ENCODE measurements around the gene KCNN4.
"Not testable (repeated sequence)": the region's sequence is repeated elsewhere in the genome, so short reads cannot be mapped to it uniquely, and the experiment has no call there.

The KCNN4 gene

DNA sequence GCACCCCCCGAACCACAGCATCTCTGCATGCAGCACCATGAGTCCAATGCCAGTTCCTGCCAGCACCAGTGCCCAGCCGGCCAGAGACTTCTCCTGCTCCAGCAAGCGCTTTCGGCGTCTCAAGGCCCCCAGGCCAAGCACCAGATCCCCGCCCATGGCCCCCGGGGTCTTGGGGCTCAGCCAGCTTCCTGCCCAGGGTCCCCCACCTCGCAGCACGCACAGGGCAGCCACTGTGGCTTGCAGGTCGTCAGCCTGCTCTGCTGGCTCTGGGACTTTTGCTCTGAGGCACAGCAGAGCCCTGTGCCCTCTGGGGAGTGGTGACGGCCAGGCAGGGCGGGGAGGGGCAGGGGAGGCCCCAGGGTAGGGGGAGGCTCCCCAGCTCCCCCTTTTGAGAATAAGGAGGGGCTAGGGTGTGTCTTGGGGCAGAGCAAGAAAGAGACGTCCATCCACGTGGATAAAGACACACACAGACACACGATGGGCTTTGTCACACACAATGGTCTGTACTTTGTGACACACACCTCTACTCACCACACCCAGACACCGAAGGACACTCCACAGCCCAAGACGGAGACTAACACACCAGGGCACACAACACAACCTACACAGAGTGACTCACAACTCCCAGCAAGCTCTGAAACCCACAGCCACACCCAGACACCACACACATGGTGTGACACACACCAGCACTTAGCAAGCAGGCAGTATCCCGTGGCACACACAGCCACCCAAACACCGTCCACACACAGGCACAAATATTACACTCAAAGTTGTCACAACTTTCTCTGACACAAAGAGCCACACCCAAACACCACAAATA, at the start of gene KCNN4:
KCNN4 (minus strand) TSS at position 268 of the 820 bp plus-strand sequence; CDS start at position 156, 112 bp downstream.
- ATAC-seq (peak; percentile 75), DNase-seq (peak; percentile 81)

- peak; percentile 87 for DNase-seq
- ATAC-seq: peak; percentile 99
These were observed 46.3 kb upstream of the KCNN4 start, which contains the start of gene ZNF283 for GRCh38 chr19:43826787-43827754. Gene ZNF283, plus strand, starts transcription at chr19:43827321. Its CDS starts 6,184 bp downstream, at chr19:43833505.

DNA sequence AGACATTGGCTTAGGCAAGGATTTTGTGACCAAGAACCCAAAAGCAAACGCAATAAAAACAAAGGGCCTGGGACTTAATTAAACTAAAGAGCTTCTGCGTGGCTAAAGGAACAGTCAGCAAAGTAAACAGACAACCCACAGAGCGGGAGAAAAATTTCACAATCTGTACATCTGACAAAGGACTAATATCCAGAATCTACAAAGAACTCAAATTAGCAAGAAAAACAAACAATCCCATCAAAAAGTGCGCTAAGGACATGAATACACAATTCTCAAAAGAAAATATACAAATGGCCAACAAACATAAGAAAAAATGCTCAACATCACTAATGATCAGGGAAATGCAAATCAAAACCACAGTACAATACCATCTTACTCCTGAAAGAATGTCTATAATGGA, 43.8 kb upstream of the KCNN4 start:
- ATAC-seq, DNase-seq: not testable (repeated sequence)

DNA sequence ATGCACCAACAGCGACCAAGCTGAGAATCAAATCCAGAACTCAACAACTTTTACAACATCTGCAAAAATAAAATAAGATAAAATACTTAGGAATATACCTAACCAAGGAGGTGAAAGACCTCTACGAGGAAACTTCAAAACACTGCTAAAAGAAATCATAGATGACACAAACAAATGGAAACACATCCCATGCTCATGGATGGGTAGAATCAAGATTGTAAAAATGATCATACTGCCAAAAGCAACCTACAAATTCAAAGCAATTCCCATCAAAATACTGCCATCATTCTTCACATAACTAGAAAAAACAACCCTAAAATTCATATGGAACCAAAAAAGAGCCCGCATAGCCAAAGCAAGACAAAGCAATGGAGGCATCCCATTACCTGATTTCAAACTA, 43.1 kb upstream of the KCNN4 start:
- not testable (repeated sequence) for DNase-seq, ATAC-seq

GRCh38 chr19:43820884-43821215, 40.1 kb upstream of the KCNN4 start:
- ATAC-seq: no peak
- DNase-seq: no peak

GRCh38 chr19:43820098-43820883, 39.5 kb upstream of the KCNN4 start:
- ATAC-seq: no peak
- peak; percentile 23 for DNase-seq

DNA sequence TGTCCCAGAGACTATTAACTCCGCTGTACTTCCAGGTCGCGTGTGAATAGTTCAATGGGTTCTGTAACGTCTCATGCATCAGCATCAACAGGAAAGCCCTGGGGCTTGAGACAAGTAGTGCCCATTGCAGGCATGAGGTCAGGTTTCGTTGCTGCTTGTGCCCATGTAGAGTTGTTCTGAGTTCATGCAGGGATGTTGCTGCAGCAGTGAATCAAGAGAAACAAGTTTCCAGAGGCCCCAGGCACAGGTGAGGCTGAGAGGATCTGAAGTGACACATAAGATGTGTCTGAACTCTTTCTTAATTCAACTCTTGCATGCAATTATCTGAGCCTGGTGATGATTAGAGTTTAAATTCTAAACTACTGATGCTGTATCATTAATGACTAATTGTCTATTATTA, 37.7 kb upstream of the KCNN4 start:
- DNase-seq (no peak), ATAC-seq (no peak)

GRCh38 chr19:43817454-43817853, 36.7 kb upstream of the KCNN4 start:
- not testable (repeated sequence) for DNase-seq, ATAC-seq

GRCh38 chr19:43814663-43815352, 34.0 kb upstream of the KCNN4 start:
- ATAC-seq (no peak), DNase-seq (no peak)

GRCh38 chr19:43812688-43813087, 31.9 kb upstream of the KCNN4 start:
- ATAC-seq: no peak
- no peak for DNase-seq

GRCh38 chr19:43812259-43812658, 31.5 kb upstream of the KCNN4 start:
- no peak for ATAC-seq
- DNase-seq: no peak

DNA sequence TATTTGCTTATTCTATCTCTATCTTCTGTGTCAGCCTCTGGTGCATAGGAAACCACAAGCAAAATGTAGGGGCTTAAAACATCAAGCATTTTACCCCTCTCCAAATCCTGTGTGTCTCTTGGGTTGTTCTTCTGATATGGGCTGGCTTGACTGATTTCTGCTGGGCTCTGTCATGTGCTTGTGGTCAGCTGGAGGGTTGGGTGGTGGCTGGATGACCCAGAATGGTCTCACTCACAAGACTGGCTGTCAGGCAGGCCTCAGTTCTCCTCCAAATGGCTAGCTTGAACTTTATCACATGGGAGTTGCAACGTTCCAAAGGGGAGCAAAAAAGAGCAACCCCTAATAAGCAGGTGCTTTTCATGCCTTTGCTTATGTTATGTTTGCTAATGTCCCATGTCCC, 31.1 kb upstream of the KCNN4 start:
- no peak for ATAC-seq

GRCh38 chr19:43809762-43810696, 29.3 kb upstream of the KCNN4 start:
- DNase-seq: no peak
- ATAC-seq: no peak

More for the DNA sequence above, 31.1 kb upstream of the KCNN4 start:
- no peak for DNase-seq

- DNase-seq (no peak), ATAC-seq (no peak)
These were observed 26.9 kb upstream of the KCNN4 start for GRCh38 chr19:43807651-43808050.

- ATAC-seq: no peak
- DNase-seq: no peak
These were observed 26.1 kb upstream of the KCNN4 start for GRCh38 chr19:43806848-43807247.

GRCh38 chr19:43806401-43806800, 25.6 kb upstream of the KCNN4 start:
- ATAC-seq, DNase-seq: not testable (repeated sequence)

DNA sequence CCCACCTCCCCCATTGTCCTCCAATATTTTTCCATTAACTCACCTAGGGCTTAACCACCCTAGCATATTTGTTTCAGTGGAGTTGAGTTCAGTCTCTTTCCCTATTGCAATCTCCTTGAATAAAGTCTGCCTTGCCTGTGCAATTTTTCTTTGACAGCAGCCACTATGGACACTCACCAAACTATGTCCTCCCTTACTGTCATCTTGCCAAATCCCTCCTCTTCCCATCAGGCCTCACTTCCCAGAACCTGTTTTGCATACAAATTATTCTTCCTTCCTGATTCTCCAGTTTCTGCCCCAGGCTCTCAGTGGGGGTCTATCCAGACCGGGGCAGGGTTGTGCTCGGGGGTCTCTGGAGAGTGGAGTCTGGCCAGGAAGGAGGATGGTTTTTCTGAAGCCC, 23.7 kb upstream of the KCNN4 start:
- DNase-seq (no peak), ATAC-seq (no peak)

DNA sequence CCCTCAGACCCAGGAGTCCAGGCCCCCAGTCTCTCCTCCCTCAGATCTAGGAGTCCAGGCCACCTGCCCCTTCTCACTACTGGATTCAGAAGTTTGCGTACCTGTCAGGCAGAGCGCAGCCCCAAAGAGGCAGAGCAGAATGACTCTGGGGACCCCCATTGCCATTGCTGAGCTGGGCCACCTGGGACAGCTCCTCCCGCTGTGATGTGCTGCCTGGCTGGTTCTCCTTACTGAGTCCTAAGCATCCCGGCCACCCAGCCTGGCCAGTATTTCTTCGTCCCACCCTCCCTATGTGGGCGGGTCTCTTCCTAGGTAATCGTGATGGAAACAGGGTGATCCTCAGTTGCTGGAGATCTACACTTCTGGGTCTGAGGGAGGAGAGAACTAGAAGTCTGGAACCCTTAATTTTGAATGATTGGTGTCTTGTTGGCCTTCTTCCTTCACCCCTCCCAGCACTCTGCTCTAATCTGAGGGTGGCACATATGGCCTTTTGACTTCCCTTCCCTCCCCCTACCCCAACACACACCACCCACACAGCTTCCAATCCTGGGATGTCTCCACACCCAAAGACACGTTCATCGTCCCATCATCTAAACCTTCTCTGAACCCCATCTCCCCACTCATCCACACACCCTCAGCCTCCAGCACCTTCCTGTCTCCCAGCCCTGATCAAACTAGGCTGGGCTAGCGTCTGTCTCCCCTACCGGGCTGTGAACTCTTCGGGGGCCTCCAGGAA, 21.6 kb upstream of the KCNN4 start, which contains the start of gene LYPD5:
LYPD5 (minus strand) TSS at position 232 of the 736 bp plus-strand sequence; CDS start at position 165, 67 bp downstream.
- ATAC-seq (no peak), DNase-seq (no peak)

DNA sequence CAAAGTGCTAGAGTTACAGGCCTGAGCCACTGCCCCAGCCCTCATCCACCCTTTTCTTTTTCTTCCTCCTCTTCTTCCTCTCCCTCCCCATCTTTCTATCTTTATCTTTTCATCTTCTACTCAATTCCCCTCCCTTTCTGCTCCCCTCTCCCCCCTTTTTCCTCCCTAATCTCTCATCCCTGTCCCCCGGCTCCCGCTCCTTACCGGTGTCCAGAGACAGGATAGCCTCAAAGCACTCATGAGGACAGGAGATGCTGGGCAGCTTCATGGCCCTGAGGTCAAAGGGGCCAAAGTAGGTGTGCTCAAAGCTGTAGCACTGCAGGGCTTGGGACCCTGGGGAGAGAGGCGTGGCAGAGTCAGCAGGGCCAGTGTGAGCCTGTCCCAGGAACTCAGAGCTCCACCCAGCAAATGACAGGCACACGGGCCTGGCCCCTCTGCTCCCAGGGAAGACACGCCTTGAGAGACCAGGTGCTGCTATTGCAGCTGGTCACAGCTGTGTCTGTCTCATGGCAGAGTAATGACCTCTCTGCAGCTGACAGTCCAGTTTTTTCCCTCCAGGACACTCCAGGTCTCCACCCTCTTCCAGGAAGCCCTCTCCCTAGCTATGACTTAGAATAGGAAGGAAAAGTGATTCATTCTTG, 18.8 kb upstream of the KCNN4 start:
- ATAC-seq: no peak
- no peak for DNase-seq
